T-helper 1 cell (primary cell): ENCODE measurements around the gene DCAF7.

Source experiments
- DNase-seq, 5 donors: peaks; one replicate each; pipeline ENCODE4 v3.0.0-alpha.2; 2012 to 2020

The DCAF7 gene

GRCh38 chr17:63595132-63595531 is 44.9 kb downstream of the DCAF7 start:
- DNase-seq = no peak

GRCh38 chr17:63596856-63597586 is 46.7 kb downstream of the DCAF7 start:
- DNase-seq = peak in 1 of 5 donors; percentile 22

- DNase-seq = no peak
Measured at GRCh38 chr17:63598281-63598680, 48.0 kb downstream of the DCAF7 start.

- DNase-seq = peak; percentile 41 to 79 (median 53)
Measured at GRCh38 chr17:63600569-63601438, 50.5 kb downstream of the DCAF7 start, which contains the start of gene TACO1. TSS of gene TACO1 (plus strand) at chr17:63600895. CDS start at chr17:63601084, 189 bp downstream.

GRCh38 chr17:63601439-63602371 is 51.4 kb downstream of the DCAF7 start:
- DNase-seq = no peak

GRCh38 chr17:63609816-63610573 is 59.7 kb downstream of the DCAF7 start:
- DNase-seq = peak in 1 of 5 donors; percentile 75

- DNase-seq = no peak
Measured at GRCh38 chr17:63610854-63611253, 60.6 kb downstream of the DCAF7 start.

- peak in 1 of 5 donors; percentile 92 for DNase-seq
Measured at GRCh38 chr17:63611354-63611753, 61.1 kb downstream of the DCAF7 start.

- no peak for DNase-seq
Measured at GRCh38 chr17:63613663-63614062, 63.4 kb downstream of the DCAF7 start.

GRCh38 chr17:63621229-63621683 is 71.0 kb downstream of the DCAF7 start:
- no peak for DNase-seq

- peak; percentile 95 to 100 (median 97) for DNase-seq
Measured at GRCh38 chr17:63621684-63622573, 71.7 kb downstream of the DCAF7 start, which contains the start of gene MAP3K3. TSS of gene MAP3K3 (plus strand) at chr17:63622417. CDS start at chr17:63622760, 343 bp downstream.

GRCh38 chr17:63622574-63623390 is 72.5 kb downstream of the DCAF7 start:
- peak; percentile 33 to 59 (median 48) for DNase-seq

- no peak for DNase-seq
Measured at GRCh38 chr17:63623786-63624530, 73.7 kb downstream of the DCAF7 start.

GRCh38 chr17:63624531-63624880 is 74.2 kb downstream of the DCAF7 start:
- DNase-seq = no peak

- no peak for DNase-seq
Measured at GRCh38 chr17:63626551-63627180, 76.4 kb downstream of the DCAF7 start.

GRCh38 chr17:63629627-63630026 is 79.3 kb downstream of the DCAF7 start:
- no peak for DNase-seq

GRCh38 chr17:63631062-63631461 is 80.8 kb downstream of the DCAF7 start:
- DNase-seq = no peak

- no peak for DNase-seq
Measured at GRCh38 chr17:63631626-63632025, 81.3 kb downstream of the DCAF7 start.
